HuH-7.5 (cell line): ENCODE results near the gene CTNNA1.
"Not testable (repeated sequence)": the region's sequence is repeated elsewhere in the genome, so short reads cannot be mapped to it uniquely, and the experiment has no call there.

Source experiments
- DNase-seq: peaks from one replicate; pipeline ENCODE4 v3.0.0; 2011; ENCODE audit warnings: low spot score

Gene CTNNA1

GRCh38 chr5:138757061-138757776 is 4.0 kb downstream of the CTNNA1 start:
- no peak for DNase-seq

DNA sequence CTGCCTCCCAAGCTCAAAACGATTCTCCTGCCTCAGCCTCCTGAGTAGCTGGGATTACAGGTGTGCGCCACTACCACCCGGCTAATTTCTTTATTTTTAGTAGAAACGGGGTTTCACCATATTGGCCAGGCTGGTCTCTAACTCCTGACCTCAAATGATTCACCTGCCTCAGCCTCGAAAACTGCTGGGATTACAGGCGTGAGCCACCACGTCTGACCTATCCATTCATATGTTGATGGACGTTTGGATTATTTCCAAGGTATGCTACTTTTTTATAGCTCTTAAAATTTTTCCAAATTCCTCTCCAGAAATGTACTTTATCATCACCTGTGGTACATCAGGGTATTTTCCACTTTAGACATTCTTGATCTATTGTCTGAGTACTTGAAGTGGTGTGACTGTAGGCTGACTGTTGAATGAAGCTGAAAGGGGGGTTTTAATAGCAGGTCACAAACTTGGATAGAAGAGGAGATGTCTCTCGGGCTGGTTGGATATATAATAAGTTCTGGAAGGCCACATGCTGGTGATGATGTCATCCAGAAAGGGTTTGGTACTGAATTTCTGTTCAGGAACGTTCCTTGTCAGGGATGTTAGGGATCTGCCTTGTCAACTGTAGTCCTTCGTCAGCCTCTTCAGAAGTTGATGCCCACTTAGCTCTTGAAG is 7.4 kb downstream of the CTNNA1 start:
- no peak for DNase-seq

- DNase-seq: not testable (repeated sequence)
Observed at GRCh38 chr5:138761115-138761514, 7.9 kb downstream of the CTNNA1 start.

- DNase-seq: not testable (repeated sequence)
Observed at GRCh38 chr5:138761670-138762069, 8.4 kb downstream of the CTNNA1 start.

- DNase-seq: no peak
Observed at GRCh38 chr5:138762110-138762509, 8.9 kb downstream of the CTNNA1 start.

DNA sequence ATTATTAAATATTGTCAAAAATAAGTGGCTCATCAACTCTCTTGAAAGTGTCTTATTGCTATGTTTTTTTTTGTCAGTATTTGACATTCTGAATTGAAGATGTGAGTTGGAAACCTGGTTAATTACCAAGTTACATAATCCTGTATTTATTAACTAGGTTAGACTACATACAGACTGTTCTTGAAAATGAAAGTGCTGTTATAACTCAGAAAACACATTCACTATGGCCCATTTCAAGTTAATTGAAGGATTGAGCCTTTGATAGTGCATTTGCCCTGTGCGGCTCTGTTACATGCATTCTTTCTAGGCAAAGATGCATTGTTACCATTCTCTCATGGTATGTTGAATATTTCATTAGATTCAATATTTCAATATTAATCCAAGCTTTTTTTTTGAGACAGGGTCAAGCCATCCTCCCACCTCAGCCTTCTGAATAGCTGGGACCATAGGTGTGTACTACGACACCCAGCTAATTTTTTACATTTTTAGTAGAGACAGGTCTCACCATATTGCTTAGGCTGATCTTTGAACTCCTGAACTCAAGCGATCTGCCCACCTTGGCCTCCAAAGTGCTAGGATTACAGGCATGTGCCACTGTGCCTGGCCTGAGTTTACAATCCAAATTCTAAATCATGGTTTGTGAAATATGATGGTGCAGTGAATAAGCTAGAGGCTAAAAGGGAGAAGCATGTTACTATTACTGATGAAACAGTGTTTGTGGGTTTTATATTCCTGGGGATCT is 10.0 kb downstream of the CTNNA1 start:
- no peak for DNase-seq

- DNase-seq: no peak
Observed at GRCh38 chr5:138770291-138770690, 17.1 kb downstream of the CTNNA1 start.

DNA sequence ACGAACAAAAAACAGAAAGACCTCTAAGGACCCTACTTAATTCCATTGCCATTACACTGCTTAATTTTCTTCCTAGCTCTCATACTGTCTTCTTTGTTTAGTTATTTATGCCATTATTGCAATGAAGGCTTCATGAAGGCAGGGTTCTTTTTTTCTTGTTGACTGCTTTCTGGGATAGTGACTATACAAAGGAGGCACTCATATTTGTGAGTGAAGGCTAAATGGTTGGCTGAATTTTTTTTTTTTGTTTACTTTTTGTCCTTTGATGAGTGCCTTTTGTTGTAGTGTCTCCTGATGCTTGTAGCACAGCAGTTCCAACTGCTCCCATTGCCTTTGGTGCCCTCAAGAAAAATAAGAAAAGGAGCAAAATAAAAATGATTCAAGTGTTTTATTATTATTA is 17.8 kb downstream of the CTNNA1 start:
- no peak for DNase-seq

GRCh38 chr5:138772986-138773594 is 19.9 kb downstream of the CTNNA1 start:
- DNase-seq: no peak

- not testable (repeated sequence) for DNase-seq
Observed at GRCh38 chr5:138773624-138774023, 20.4 kb downstream of the CTNNA1 start.

DNA sequence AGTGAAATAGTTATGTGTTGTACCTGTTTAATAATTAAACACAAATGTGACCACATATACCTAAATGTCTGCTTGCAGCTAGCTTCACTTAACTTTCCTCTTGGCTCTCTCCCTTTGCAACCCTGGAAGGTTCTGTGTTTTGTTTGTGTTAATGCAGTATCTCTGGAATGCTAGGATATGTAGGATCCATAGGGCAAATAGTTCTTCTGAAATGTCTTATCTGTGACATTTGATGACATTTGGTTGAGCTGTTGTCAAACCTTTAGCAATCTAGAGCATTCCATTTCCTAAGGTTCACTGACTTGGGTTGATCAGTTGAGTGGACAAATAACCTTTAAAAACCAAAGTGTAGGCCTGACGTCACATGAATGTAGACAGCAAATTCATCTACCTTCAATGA is 21.8 kb downstream of the CTNNA1 start:
- peak; percentile 39 for DNase-seq

GRCh38 chr5:138778234-138778633 is 25.0 kb downstream of the CTNNA1 start:
- no peak for DNase-seq

DNA sequence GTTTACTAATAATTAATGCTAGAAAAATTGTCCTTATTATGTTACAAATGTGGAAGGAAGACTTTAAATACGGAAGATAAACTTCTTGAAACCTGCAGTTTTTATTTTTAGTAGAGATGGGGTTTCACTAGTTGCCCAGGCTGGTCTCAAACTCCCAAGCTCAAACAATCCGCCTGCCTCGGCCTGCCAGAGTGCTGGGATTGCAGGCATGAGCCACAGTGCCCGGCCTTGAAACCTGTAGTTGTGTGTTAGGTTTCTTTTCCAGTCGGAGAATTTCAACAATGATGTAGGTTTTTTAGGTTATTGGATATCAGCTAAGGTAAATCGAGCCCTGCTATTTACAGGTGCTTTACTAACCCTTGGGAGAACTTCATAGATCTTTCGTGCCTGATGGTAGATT is 30.8 kb downstream of the CTNNA1 start:
- no peak for DNase-seq

DNA sequence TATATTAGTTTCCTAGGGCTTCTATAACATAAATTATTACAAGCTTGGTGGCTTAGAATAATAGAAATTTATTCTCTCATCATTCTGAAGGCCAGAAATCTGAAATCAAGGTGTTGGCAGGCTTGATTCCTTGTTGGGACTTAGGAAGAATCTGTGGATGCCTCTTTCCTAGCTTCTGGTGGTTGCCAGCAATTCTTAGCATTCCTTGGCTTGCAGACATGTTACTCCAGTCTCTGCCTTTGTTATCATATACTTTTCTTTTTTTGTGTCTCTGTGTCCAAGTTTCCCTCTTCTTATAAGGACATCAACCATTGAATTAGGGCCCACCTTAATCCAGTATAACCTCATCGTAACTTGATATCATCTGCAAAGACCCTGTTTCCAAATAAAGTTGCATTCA is 31.4 kb downstream of the CTNNA1 start:
- no peak for DNase-seq

DNA sequence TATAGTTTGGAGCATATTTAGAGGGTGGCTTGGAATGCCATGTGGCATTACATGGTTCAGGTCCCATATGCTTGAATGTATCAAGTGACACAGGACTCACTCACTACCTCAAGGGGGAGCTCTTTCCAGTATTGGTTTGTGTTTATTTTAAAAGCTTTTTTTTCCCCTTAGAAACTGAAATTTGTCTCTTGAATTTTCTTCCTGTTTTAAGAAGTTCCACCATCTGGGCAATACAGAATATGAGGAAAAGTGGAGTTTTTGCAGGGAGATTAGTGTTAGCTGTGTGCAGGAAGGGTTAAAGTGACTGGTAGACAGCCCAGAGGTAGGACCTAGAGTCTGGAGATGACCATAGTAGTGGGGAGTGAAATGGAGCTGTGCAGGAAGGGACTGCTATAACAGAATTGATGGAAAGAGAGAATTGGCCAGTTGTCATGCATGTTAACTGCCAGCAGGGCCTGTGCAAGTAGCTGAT is 36.6 kb downstream of the CTNNA1 start:
- DNase-seq: peak; percentile 44

DNA sequence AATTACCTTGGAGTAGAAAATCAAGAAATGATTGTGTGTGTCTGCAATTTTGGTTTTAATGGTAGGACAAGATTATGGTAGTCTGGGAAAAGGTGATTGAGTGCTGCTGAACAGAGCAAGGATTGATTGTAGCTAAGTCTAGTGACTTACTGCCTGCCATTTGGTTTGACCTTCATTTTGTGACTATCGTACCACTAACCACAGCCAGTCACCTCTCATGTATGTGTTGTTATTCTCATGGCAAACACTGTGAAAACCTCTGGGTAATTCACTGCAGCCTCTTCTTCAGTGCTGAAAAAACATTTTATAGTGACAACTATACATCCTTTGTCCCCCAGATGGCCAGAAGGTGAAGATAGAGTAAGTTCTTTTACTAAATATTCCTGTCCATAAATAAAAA is 37.5 kb downstream of the CTNNA1 start:
- no peak for DNase-seq

DNA sequence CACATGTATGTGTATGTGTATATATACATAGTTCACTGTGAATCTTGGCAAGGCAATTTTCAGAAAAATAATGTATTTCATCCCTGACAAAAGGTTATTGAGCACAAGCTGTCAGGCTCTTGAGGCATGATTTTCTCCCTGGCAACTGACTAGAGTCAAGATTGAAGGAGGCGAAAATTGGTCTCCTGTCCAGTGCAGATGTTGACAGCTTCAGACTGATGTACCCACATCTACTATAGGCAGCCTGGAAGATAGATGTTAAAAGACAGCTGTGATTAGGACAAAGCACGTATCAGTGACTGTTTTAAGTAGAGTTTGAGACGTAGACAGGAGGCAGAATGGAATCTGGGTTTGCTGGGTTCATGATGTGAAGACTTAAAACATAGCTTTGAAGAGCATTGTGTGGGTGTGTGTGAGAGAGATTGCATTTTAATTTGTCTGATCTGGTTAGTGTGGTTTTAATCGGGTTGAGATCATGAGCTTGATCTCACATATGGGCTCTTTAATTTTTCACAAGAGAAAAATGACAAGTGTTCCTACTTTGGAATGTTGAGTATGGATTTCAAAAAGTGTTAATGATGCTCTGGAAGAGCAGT is 39.1 kb downstream of the CTNNA1 start:
- no peak for DNase-seq

DNA sequence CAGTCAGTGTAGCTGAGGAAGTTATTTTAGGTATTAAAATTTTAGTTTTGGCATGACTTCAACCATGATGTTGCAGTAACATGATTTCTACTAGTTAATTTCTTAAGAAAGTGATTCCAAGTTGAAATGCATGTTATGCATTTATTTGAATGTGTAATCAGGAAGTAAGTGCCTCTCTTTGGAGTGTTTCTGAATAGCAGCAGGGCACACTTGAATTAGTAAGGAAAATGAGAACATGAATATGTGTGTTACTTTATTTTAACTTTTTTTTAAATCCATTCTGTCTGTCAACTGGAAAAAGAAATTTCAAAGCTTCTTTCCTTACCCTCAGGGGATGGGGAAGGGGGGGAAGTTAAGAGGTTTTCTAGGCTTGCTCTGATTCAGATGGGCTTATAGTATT is 40.4 kb downstream of the CTNNA1 start:
- no peak for DNase-seq

GRCh38 chr5:138803285-138803684 is 50.1 kb downstream of the CTNNA1 start:
- no peak for DNase-seq

DNA sequence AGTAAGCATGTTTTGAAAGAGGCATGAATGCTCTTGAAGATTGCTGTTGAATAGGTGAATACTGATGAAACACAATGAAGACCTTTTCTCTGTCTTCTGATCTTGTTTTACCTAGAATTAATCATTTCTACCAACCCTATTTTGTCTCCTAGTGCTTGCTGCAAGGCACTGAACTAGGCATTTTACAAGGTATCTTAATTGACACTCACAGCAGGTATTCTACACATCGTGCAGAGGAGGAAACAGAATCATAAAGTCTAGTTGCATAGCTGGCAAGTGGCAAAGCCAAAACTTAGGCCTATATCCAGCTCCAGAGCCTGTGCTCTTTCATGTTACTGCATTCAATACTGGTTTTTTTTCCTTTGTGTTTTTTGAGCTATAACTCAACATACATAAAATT is 50.7 kb downstream of the CTNNA1 start:
- DNase-seq: no peak

DNA sequence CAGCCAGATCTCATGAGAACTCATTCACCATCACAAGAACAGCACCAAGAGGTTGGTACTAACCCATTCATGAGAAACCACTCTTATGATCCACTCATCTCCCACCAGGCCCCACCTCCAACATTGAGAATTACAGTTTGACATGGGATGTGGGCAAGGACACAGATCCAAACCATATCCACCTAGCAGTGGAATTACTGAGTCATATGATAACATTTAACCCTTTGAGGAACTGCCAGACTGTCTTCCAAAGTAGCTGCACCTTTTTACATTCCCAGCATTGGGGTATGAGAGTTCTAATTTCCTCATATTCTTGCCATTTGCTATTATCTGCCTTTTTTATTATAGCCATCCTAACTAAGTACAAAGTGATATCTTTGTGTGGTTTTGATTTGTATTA is 51.9 kb downstream of the CTNNA1 start:
- no peak for DNase-seq

DNA sequence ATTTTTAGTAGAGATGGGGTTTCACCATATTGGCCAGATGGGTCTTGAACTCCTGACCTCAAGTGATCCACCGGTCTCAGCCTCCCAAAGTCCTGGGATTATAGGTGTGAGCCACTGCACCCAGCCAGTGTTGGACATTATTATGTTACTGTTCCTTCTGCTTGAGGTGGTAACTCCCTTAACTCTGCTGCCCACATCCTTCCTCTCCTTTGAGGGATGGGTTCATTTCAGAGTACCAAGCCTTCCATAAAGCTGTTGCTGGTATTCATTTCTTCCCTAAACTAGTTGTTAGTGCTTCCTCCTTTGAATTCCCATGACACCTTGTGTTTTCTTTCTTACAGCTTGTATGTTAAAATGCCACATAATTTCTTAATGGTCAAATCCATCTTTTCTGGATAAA is 54.0 kb downstream of the CTNNA1 start:
- no peak for DNase-seq
